Keratinocyte (primary cell): ENCODE data around the gene CUBN. TPM values are rescaled to one million over a fixed set of nuclear protein-coding genes. Genes with fewer than 3 reads are reported as not detected.
A peak's percentile ranks its signal among the peaks of the same experiment; 100 is the strongest.

Experiments
- DNase-seq: peaks from one replicate; pipeline ENCODE4 v3.0.0-alpha.2; 2011; ENCODE audit warnings: low read depth, missing footprints, low spot score
- FAIRE-seq: peaks from 2 replicates; lab custom pipeline; 2011; peaks lifted over from hg19 to GRCh38; lab: Jason Lieb, UNC
- H2AFZ ChIP-seq: 2 replicates; pipeline ENCODE4 v1.6.0; 2012; ENCODE audit warnings: low read length, control low read depth, inconsistent platforms; ENCODE audit not compliant: control insufficient read depth
- H3K27ac ChIP-seq: 2 replicates; pipeline ENCODE4 v1.5.1; 2011; ENCODE audit warnings: low read length; ENCODE audit not compliant: control insufficient read depth, insufficient read depth
- H3K27me3 ChIP-seq: 3 replicates; pipeline ENCODE4 v1.6.0; 2011; ENCODE audit warnings: low read length; ENCODE audit not compliant: control insufficient read depth, insufficient read depth; ENCODE audit errors: extremely low read depth
- H3K36me3 ChIP-seq, 2 experiments: 2 replicates in 1 of 2; 3 replicates in 1 of 2; pipeline ENCODE4 v1.5.1; 2011; ENCODE audit warnings: low read length in 2 of 2, mild to moderate bottlenecking in 1 of 2; ENCODE audit not compliant: control insufficient read depth in 2 of 2, insufficient read depth in 2 of 2; ENCODE audit errors: extremely low read depth in 1 of 2
- H3K4me1 ChIP-seq: 3 replicates; pipeline ENCODE4 v1.5.1; 2011; ENCODE audit warnings: low read length; ENCODE audit not compliant: control insufficient read depth, insufficient read depth; ENCODE audit errors: extremely low read depth
- H3K4me2 ChIP-seq: 3 replicates; pipeline ENCODE4 v1.6.0; 2011; ENCODE audit warnings: low read depth, low read length; ENCODE audit not compliant: control insufficient read depth, insufficient read depth; ENCODE audit errors: extremely low read depth
- H3K4me3 ChIP-seq, 3 experiments: fragments of 200-600 bp in 1 of 3; sonication (generic) in 1 of 3; 2 replicates in 2 of 3; 3 replicates in 1 of 3; pipeline ENCODE4 v1.5.1; 2011 to 2016; ENCODE audit warnings: low read length in 3 of 3, mild to moderate bottlenecking in 3 of 3, control low read depth in 2 of 3, inconsistent platforms in 1 of 3, low read depth in 1 of 3, mixed read lengths in 1 of 3, mixed run types in 1 of 3, moderate library complexity in 1 of 3; ENCODE audit not compliant: control insufficient read depth in 2 of 3, insufficient read depth in 2 of 3; ENCODE audit errors: extremely low read depth in 1 of 3
- H3K79me2 ChIP-seq: 2 replicates; pipeline ENCODE4 v1.6.0; 2012; ENCODE audit warnings: low read length; ENCODE audit not compliant: control insufficient read depth, insufficient read depth
- H3K9ac ChIP-seq: 3 replicates; pipeline ENCODE4 v1.6.0; 2011; ENCODE audit warnings: low read length; ENCODE audit not compliant: control insufficient read depth, insufficient read depth; ENCODE audit errors: extremely low read depth
- H3K9me1 ChIP-seq: 3 replicates; pipeline ENCODE4 v1.6.0; 2011; ENCODE audit warnings: low read length; ENCODE audit not compliant: control insufficient read depth, insufficient read depth; ENCODE audit errors: extremely low read depth
- H3K9me3 ChIP-seq: 2 replicates; pipeline ENCODE4 v1.5.1; 2012; ENCODE audit warnings: low read depth, low read length; ENCODE audit not compliant: control insufficient read depth
- H4K20me1 ChIP-seq: 3 replicates; pipeline ENCODE4 v1.6.0; 2011; ENCODE audit warnings: low read length; ENCODE audit not compliant: control insufficient read depth, insufficient read depth; ENCODE audit errors: extremely low read depth
- CTCF ChIP-seq, 3 experiments: IDR thresholded peaks in 1 of 3; conservative IDR thresholded peaks in 1 of 3; optimal IDR thresholded peaks in 1 of 3; 2 replicates in 2 of 3; 3 replicates in 1 of 3; pipeline versions ENCODE3 to v1.5.1; 2011; ENCODE audit warnings: low read length in 3 of 3, mild to moderate bottlenecking in 3 of 3, moderate library complexity in 2 of 3, control low read depth in 1 of 3, inconsistent platforms in 1 of 3; ENCODE audit not compliant: insufficient read depth in 2 of 3; ENCODE audit errors: extremely low read depth in 1 of 3
- EZH2 ChIP-seq: IDR thresholded peaks from one replicate; pipeline ENCODE4 v1.6.1; 2012; ENCODE audit warnings: inconsistent platforms, mild to moderate bottlenecking, low read length, moderate library complexity
- dilution Hi-C: fragments of 300-500 bp; cut with MboI; formaldehyde crosslinking; loops from one replicate; pipeline ENCODE4 v1.7.0; 2020; ENCODE audit warnings: low sequenced_read_pairs; ENCODE audit not compliant: extremely low pct_ligation_motif_present
- polyA plus RNA-seq, 5 experiments: library from polyadenylated mRNA; depleted of rRNA in 3 of 5; stranded (reverse) in 3 of 5; stranded (forward) in 1 of 5; unstranded in 1 of 5; fragments of >200 nt; gene quantifications; 1 replicate in 1 of 5; 2 replicates in 3 of 5; 3 replicates in 1 of 5; pipeline versions ENCODE4 v1.2.1 to v1.2.3, GENCODE V29; 2011 to 2012; ENCODE audit warnings: missing spikeins in 2 of 5, low read depth in 1 of 5, low replicate concordance in 1 of 5

Gene CUBN
- polyA plus RNA-seq, 1 donor (not counting 4 experiments of a cell fraction or from before 2014, with no cell fraction given) = 0.07 TPM

- dilution Hi-C loops = no loop called here
- FAIRE-seq = no peak
Observed at GRCh38 chr10:17112566-17112965, 17.0 kb downstream of the CUBN start.

GRCh38 chr10:17109475-17110207 is 20.0 kb downstream of the CUBN start:
- TF ChIP-seq CTCF (optimal IDR thresholded peaks at IDR 0.05 in 1 of 3, IDR thresholded peaks at IDR 0.05 in 1 of 3, conservative IDR thresholded peaks at IDR 0.05 in 1 of 3; ENCODE audit: extremely low read depth in 1 of 3, insufficient read depth in 2 of 3, low read length in 3 of 3) (no peak), EZH2 (no peak)
- no peaks in the 10 kb centered on the region for H3K9me1 ChIP-seq
- H3K4me3 ChIP-seq = no peak overlapping the region
- H3K27me3 ChIP-seq = no peaks in the 10 kb centered on the region
- no peak overlapping the region for H2AFZ ChIP-seq
- dilution Hi-C loops = no loop called here
- DNase-seq = no peak
- no peak overlapping the region for H3K9ac ChIP-seq
- H3K27ac ChIP-seq = no peak overlapping the region
- no peaks in the 10 kb centered on the region for H3K79me2 ChIP-seq
- no peaks in the 10 kb centered on the region for H3K9me3 ChIP-seq
- no peaks in the 10 kb centered on the region for H3K4me1 ChIP-seq
- peak; percentile 71 for FAIRE-seq
- no peaks in the 10 kb centered on the region for H4K20me1 ChIP-seq
- no peak overlapping the region for H3K4me2 ChIP-seq
- no peaks in the 10 kb centered on the region for H3K36me3 ChIP-seq

More at GRCh38 chr10:17112566-17112965, 17.0 kb downstream of the CUBN start:
- H3K9me1 ChIP-seq = no peaks in the 10 kb centered on the region
- H3K9me3 ChIP-seq = no peaks in the 10 kb centered on the region
- H3K27me3 ChIP-seq = no peaks in the 10 kb centered on the region
- H3K4me1 ChIP-seq = peaks cover 5% of the 10 kb centered on the region
- TF ChIP-seq CTCF (optimal IDR thresholded peaks at IDR 0.05 in 1 of 3, IDR thresholded peaks at IDR 0.05 in 1 of 3, conservative IDR thresholded peaks at IDR 0.05 in 1 of 3; ENCODE audit: extremely low read depth in 1 of 3, insufficient read depth in 2 of 3, low read length in 3 of 3) = no peak
- no peak for TF ChIP-seq EZH2
- no peak overlapping the region for H3K27ac ChIP-seq
- peak; percentile 2 for DNase-seq
- H3K36me3 ChIP-seq = no peaks in the 10 kb centered on the region
- H3K4me2 ChIP-seq = no peak overlapping the region
- no peaks in the 10 kb centered on the region for H4K20me1 ChIP-seq
- no peaks in the 10 kb centered on the region for H3K79me2 ChIP-seq
- no peak overlapping the region for H3K4me3 ChIP-seq
- H2AFZ ChIP-seq = no peak overlapping the region
- no peak overlapping the region for H3K9ac ChIP-seq
